Endodermal cell (in vitro differentiated cells): ENCODE results near the gene MACO1. TPM values are rescaled to one million over a fixed set of nuclear protein-coding genes. Genes with fewer than 3 reads are reported as not detected.

ENCODE experiments used
- DNase-seq: peaks from one replicate; pipeline ENCODE4 v3.0.0-alpha.2; 2017
- H3K27ac ChIP-seq: 2 replicates; pipeline ENCODE4 v1.5.1; 2013; ENCODE audit warnings: mild to moderate bottlenecking, low read depth, low read length, moderate library complexity
- H3K27me3 ChIP-seq: 2 replicates; pipeline ENCODE4 v1.6.1; 2013; ENCODE audit warnings: mild to moderate bottlenecking, low read length, moderate library complexity; ENCODE audit not compliant: insufficient read depth, control insufficient read depth, poor library complexity, severe bottlenecking
- H3K36me3 ChIP-seq: 2 replicates; pipeline ENCODE4 v1.7.0; 2013; ENCODE audit warnings: mild to moderate bottlenecking, low read length, moderate library complexity; ENCODE audit not compliant: control insufficient read depth, insufficient read depth
- H3K4me1 ChIP-seq: one replicate; pipeline ENCODE4 v1.7.0; 2013; ENCODE audit warnings: low read length; ENCODE audit not compliant: control insufficient read depth, insufficient read depth
- H3K4me3 ChIP-seq: 2 replicates; pipeline ENCODE4 v1.5.1; 2013; ENCODE audit warnings: mild to moderate bottlenecking, low read length, moderate library complexity
- H3K9ac ChIP-seq: 2 replicates; pipeline ENCODE4 v1.6.1; 2013; ENCODE audit warnings: mild to moderate bottlenecking, low read length, moderate library complexity; ENCODE audit not compliant: poor library complexity, severe bottlenecking; ENCODE audit errors: extremely low read depth
- H3K9me3 ChIP-seq: 2 replicates; pipeline ENCODE4 v1.6.1; 2013; ENCODE audit warnings: mild to moderate bottlenecking, low read length, moderate library complexity; ENCODE audit not compliant: control insufficient read depth
- H3K27ac Mint-ChIP-seq: 2 replicates; pipeline ENCODE4 v1.8.0; 2020; ENCODE audit warnings: mixed read lengths
- H3K27me3 Mint-ChIP-seq: 2 replicates; pipeline ENCODE4 v1.8.0; 2021; ENCODE audit warnings: mild to moderate bottlenecking, mixed read lengths; ENCODE audit not compliant: insufficient read depth
- H3K36me3 Mint-ChIP-seq: 2 replicates; pipeline ENCODE4 v1.8.0; 2020; ENCODE audit warnings: low read depth, mixed read lengths
- H3K4me1 Mint-ChIP-seq: 2 replicates; pipeline ENCODE4 v1.8.0; 2020; ENCODE audit warnings: mixed read lengths
- H3K4me3 Mint-ChIP-seq: 2 replicates; pipeline ENCODE4 v1.8.0; 2020; ENCODE audit warnings: mild to moderate bottlenecking, moderate library complexity, mixed read lengths
- H3K9me3 Mint-ChIP-seq: 2 replicates; pipeline ENCODE4 v1.8.0; 2020; ENCODE audit warnings: mild to moderate bottlenecking, mixed read lengths
- CTCF ChIP-seq: fragments of 200-600 bp; sonication (generic); conservative IDR thresholded peaks from 2 replicates; pipeline ENCODE4 v1.5.0; 2021; ENCODE audit warnings: antibody characterized with exemption, mild to moderate bottlenecking
- WGBS, 2 experiments: methylation state at CpG; one replicate each; pipeline versions ENCODE4 v1.1.5 to v1.1.7; 2013; ENCODE audit warnings: missing lambda C conversion rate in 2 of 2, mixed read lengths in 1 of 2; ENCODE audit not compliant: insufficient coverage in 1 of 2, insufficient read length in 1 of 2; 5-methylcytosine and 5-hydroxymethylcytosine counted together
- total RNA-seq, 2 donors: library from RNA; stranded (reverse); fragmentation: NEBNext Ultra II Directional in 1 of 2; extraction: Animal tissue kit (Norgen Biotek cat#: 25700) in 1 of 2; gene quantifications; 2 replicates in 1 of 2; 3 replicates in 1 of 2; pipeline ENCODE4 v1.2.1, GENCODE V29; 2021

The MACO1 gene
- total RNA-seq, 2 donors from 2014 or later, result 13.1 to 14.1 TPM

DNA sequence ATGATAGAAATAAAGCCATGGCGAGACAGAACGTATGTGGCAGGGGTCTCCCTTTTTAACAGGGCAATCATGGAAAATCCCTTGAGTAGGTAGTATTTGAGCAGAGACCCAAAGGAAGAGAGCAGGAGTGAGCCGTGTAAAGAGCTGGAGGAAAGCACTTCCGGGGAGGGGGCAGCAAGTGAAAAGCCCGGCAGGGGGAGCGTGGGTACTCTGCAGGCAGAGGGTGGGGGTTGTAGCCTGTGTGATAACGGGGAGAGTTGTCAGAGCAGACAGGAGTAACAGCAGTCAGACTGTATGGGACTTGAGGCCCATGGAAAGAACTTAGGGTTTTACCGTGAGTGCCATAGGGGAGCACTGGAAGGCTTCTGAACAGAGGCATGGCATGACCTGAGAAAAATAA is 61.6 kb downstream of the MACO1 start:
- Mint-ChIP-seq H3K36me3 (peaks cover 43% of the 10 kb centered on the region), H3K27ac (no peak overlapping the region), H3K27me3 (no peaks in the 10 kb centered on the region), H3K9me3 (no peaks in the 10 kb centered on the region), H3K4me3 (no peak overlapping the region), H3K4me1 (no peaks in the 10 kb centered on the region)
- 59 to 69% methylated on average over 8 of the region's 8 CpGs for WGBS, 2 experiments
- Histone ChIP-seq H3K4me1 (no peaks in the 10 kb centered on the region), H3K27ac (no peak overlapping the region), H3K27me3 (no peaks in the 10 kb centered on the region), H3K9ac (no peak overlapping the region), H3K36me3 (peaks cover 52% of the 10 kb centered on the region), H3K4me3 (no peak overlapping the region), H3K9me3 (no peaks in the 10 kb centered on the region)
- peak; percentile 21 for TF ChIP-seq CTCF
- no peak for DNase-seq

GRCh38 chr1:25494952-25495351 is 64.3 kb downstream of the MACO1 start:
- H3K27ac Mint-ChIP-seq, result no peak overlapping the region
- H3K4me1 Mint-ChIP-seq, result no peaks in the 10 kb centered on the region
- 67 to 79% methylated on average over 3 of the region's 3 CpGs for WGBS, 2 experiments
- peaks cover 52% of the 10 kb centered on the region for H3K36me3 Mint-ChIP-seq
- H3K36me3 ChIP-seq, result peaks cover 59% of the 10 kb centered on the region
- no peaks in the 10 kb centered on the region for H3K9me3 Mint-ChIP-seq
- no peaks in the 10 kb centered on the region for H3K27me3 ChIP-seq
- no peak overlapping the region for H3K27ac ChIP-seq
- H3K9ac ChIP-seq, result no peak overlapping the region
- no peaks in the 10 kb centered on the region for H3K4me1 ChIP-seq
- H3K4me3 Mint-ChIP-seq, result no peak overlapping the region
- no peak overlapping the region for H3K4me3 ChIP-seq
- H3K27me3 Mint-ChIP-seq, result no peaks in the 10 kb centered on the region
- TF ChIP-seq CTCF, result no peak
- DNase-seq, result no peak
- H3K9me3 ChIP-seq, result no peaks in the 10 kb centered on the region

DNA sequence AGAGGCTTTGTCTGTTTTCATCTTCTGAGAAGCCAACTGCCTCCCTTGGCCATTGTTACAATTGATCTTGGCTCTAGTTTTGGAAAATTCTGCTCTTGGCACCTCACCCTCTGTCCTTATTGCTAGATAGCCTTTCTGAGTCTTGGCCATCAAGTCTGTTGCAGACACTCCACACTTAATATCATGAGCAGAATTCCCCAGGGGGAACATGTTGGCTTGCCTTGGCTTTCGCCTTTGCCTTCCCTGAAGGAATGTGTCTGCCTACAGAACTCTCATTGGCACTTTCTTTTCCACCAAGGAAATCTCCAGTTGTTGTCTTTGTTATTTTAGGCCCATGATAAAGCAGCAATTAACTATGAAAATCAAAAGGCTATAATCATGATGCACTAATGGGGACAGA is 70.0 kb downstream of the MACO1 start:
- H3K36me3 Mint-ChIP-seq, result peaks cover 31% of the 10 kb centered on the region
- no peaks in the 10 kb centered on the region for H3K27me3 Mint-ChIP-seq

More for the DNA sequence above, 70.0 kb downstream of the MACO1 start:
- Histone ChIP-seq H3K9ac (no peak overlapping the region), H3K27ac (no peak overlapping the region), H3K36me3 (peaks cover 35% of the 10 kb centered on the region), H3K9me3 (no peaks in the 10 kb centered on the region), H3K4me3 (no peak overlapping the region), H3K4me1 (no peaks in the 10 kb centered on the region), H3K27me3 (no peaks in the 10 kb centered on the region)
- no peak for TF ChIP-seq CTCF
- no peak overlapping the region for H3K27ac Mint-ChIP-seq
- no peaks in the 10 kb centered on the region for H3K9me3 Mint-ChIP-seq
- 91 to 100% methylated on average over 1 of the region's 1 CpG for WGBS, 2 experiments
- H3K4me1 Mint-ChIP-seq, result peaks cover 5% of the 10 kb centered on the region
- no peak overlapping the region for H3K4me3 Mint-ChIP-seq
- no peak for DNase-seq
